Smooth muscle cell (in vitro differentiated cells): ENCODE data around the gene C21orf58. TPM values are rescaled to one million over a fixed set of nuclear protein-coding genes. Genes with fewer than 3 reads are reported as not detected.

Experiments
- DNase-seq: peaks from one replicate; lab custom pipeline; 2025; ENCODE audit not compliant: unreplicated experiment; lab: John Stamatoyannopoulos, UW
- H2AFZ ChIP-seq: fragments of 200-600 bp; sonication (generic); 2 replicates; pipeline ENCODE4 v1.6.0; 2016; ENCODE audit warnings: antibody characterized with exemption, low read depth, mild to moderate bottlenecking
- H3F3A ChIP-seq: fragments of 200-600 bp; sonication (generic); 2 replicates; pipeline ENCODE4 v1.6.0; 2017; ENCODE audit warnings: antibody characterized with exemption, low read depth
- H3K27ac ChIP-seq: fragments of 200-600 bp; sonication (generic); 2 replicates; pipeline ENCODE4 v1.5.1; 2016; ENCODE audit warnings: low read depth, mild to moderate bottlenecking
- H3K27me3 ChIP-seq: fragments of 200-600 bp; sonication (generic); 2 replicates; pipeline ENCODE4 v1.6.1; 2016; ENCODE audit warnings: low read depth, mild to moderate bottlenecking
- H3K36me3 ChIP-seq: fragments of 200-600 bp; sonication (generic); 2 replicates; pipeline ENCODE4 v1.5.1; 2016; ENCODE audit warnings: low read depth
- H3K4me1 ChIP-seq: fragments of 200-600 bp; sonication (generic); 2 replicates; pipeline ENCODE4 v1.5.1; 2016; ENCODE audit warnings: low read depth
- H3K4me2 ChIP-seq: fragments of 200-600 bp; sonication (generic); 2 replicates; pipeline ENCODE4 v1.6.0; 2016; ENCODE audit warnings: mild to moderate bottlenecking
- H3K4me3 ChIP-seq: fragments of 200-600 bp; sonication (generic); 2 replicates; pipeline ENCODE4 v1.5.1; 2016; ENCODE audit warnings: mild to moderate bottlenecking
- H3K79me2 ChIP-seq: fragments of 200-600 bp; sonication (generic); 2 replicates; pipeline ENCODE4 v1.6.0; 2016; ENCODE audit warnings: low read depth, mild to moderate bottlenecking
- H3K9ac ChIP-seq: fragments of 200-600 bp; sonication (generic); 2 replicates; pipeline ENCODE4 v1.6.0; 2016; ENCODE audit warnings: low read depth
- H3K9me3 ChIP-seq: fragments of 200-600 bp; sonication (generic); replicated peaks from 2 replicates; pipeline ENCODE4 v1.5.1; 2016; ENCODE audit warnings: low read depth
- H4K20me1 ChIP-seq: fragments of 200-600 bp; sonication (generic); 2 replicates; pipeline ENCODE4 v1.6.0; 2016; ENCODE audit warnings: low read depth
- CTCF ChIP-seq: fragments of 200-600 bp; sonication (generic); IDR thresholded peaks from 2 replicates; pipeline ENCODE4 v1.5.1; 2017; ENCODE audit warnings: borderline replicate concordance, mild to moderate bottlenecking, antibody characterized with exemption; ENCODE audit not compliant: insufficient read depth, poor library complexity, severe bottlenecking
- WGBS: methylation state at CpG from one replicate; pipeline ENCODE4 v1.1.7; 2016; ENCODE audit warnings: low lambda C conversion rate; 5-methylcytosine and 5-hydroxymethylcytosine counted together
- polyA plus RNA-seq: library from polyadenylated mRNA; unstranded; fragments of >200 nt; fragmentation: Nextera tagmentation; extraction: Ambion mirVana; gene quantifications from 2 replicates; pipeline ENCODE4 v1.2.1, GENCODE V29; 2016
- total RNA-seq: library from RNA; depleted of rRNA; stranded (reverse); fragments of >200 nt; gene quantifications from 2 replicates; pipeline ENCODE4 v1.2.3, GENCODE V29; 2014

C21orf58 gene
- total and polyA plus RNA-seq, 2 experiments from 2014 or later, result 3.9 to 4.5 TPM

GRCh38 chr21:46351476-46352163, 27.9 kb upstream of the C21orf58 start:
- H3K27me3 ChIP-seq, result no peaks in the 10 kb centered on the region

GRCh38 chr21:46350981-46351380, 27.3 kb upstream of the C21orf58 start:
- Histone ChIP-seq H3K4me3 (no peak overlapping the region), H3F3A (no peaks in the 10 kb centered on the region), H3K27ac (no peak overlapping the region), H3K27me3 (no peaks in the 10 kb centered on the region), H2AFZ (no peak overlapping the region), H3K4me2 (no peak overlapping the region), H3K9me3 (no peaks in the 10 kb centered on the region), H4K20me1 (no peaks in the 10 kb centered on the region), H3K36me3 (no peaks in the 10 kb centered on the region), H3K79me2 (no peaks in the 10 kb centered on the region), H3K4me1 (no peaks in the 10 kb centered on the region), H3K9ac (no peak overlapping the region)
- TF ChIP-seq CTCF, result no peak
- WGBS, result 89% methylated on average over 13 of the region's 13 CpGs
- DNase-seq, result no peak

More at GRCh38 chr21:46351476-46352163, 27.9 kb upstream of the C21orf58 start:
- no peak overlapping the region for H3K27ac ChIP-seq
- no peaks in the 10 kb centered on the region for H4K20me1 ChIP-seq
- H3K4me3 ChIP-seq, result no peak overlapping the region
- DNase-seq, result no peak
- no peak overlapping the region for H3K9ac ChIP-seq
- H3K36me3 ChIP-seq, result no peaks in the 10 kb centered on the region
- no peaks in the 10 kb centered on the region for H3K4me1 ChIP-seq
- H3K4me2 ChIP-seq, result no peak overlapping the region
- H3K9me3 ChIP-seq, result no peaks in the 10 kb centered on the region
- no peaks in the 10 kb centered on the region for H3F3A ChIP-seq
- WGBS, result 95% methylated on average over 11 of the region's 11 CpGs
- no peaks in the 10 kb centered on the region for H3K79me2 ChIP-seq
- H2AFZ ChIP-seq, result no peak overlapping the region
- TF ChIP-seq CTCF, result no peak

- no peaks in the 10 kb centered on the region for H3K4me1 ChIP-seq
- no peaks in the 10 kb centered on the region for H3K36me3 ChIP-seq
- no peak overlapping the region for H2AFZ ChIP-seq
- H3F3A ChIP-seq, result no peaks in the 10 kb centered on the region
- no peak overlapping the region for H3K27ac ChIP-seq
- no peaks in the 10 kb centered on the region for H3K27me3 ChIP-seq
- TF ChIP-seq CTCF, result no peak
- H3K9me3 ChIP-seq, result no peaks in the 10 kb centered on the region
- no peak for DNase-seq
- H4K20me1 ChIP-seq, result no peaks in the 10 kb centered on the region
- no peak overlapping the region for H3K9ac ChIP-seq
- H3K4me2 ChIP-seq, result no peak overlapping the region
- H3K79me2 ChIP-seq, result no peaks in the 10 kb centered on the region
- H3K4me3 ChIP-seq, result no peak overlapping the region
- WGBS, result 97% methylated on average over 8 of the region's 8 CpGs
Observed at GRCh38 chr21:46350571-46350970, 26.9 kb upstream of the C21orf58 start.
